A673 (cell line): ENCODE results near the gene FLRT1. TPM values are rescaled to one million over a fixed set of nuclear protein-coding genes. Genes with fewer than 3 reads are reported as not detected.

Experiments
- BruUV-seq: library from RNA; stranded (reverse); fragments of 400-500 nt; replicated peaks from 2 replicates; lab custom pipeline; 2021; lab: Mats Ljungman, UMichigan
- CTCF ChIA-PET: fragments of 300-600 bp; sonication (Branson Sonifier 250); formaldehyde crosslinking; loops from one replicate; lab custom pipeline; 2022; ENCODE audit warnings: antibody characterized with exemption; lab: Charles Lee
- POLR2A ChIA-PET: fragments of 300-600 bp; sonication (Branson Sonifier 250); formaldehyde crosslinking; loops from one replicate; lab custom pipeline; 2022; ENCODE audit warnings: antibody characterized with exemption; ENCODE audit not compliant: low non-redundant PET; lab: Charles Lee
- DNase-seq: peaks from one replicate; pipeline ENCODE4 v3.0.0-alpha.2; 2015; ENCODE audit warnings: low spot score
- H3K27ac ChIP-seq: fragments of 200-600 bp; sonication (generic); 2 replicates; pipeline ENCODE4 v1.5.1; 2016; ENCODE audit warnings: mixed run types, low read depth, mild to moderate bottlenecking, mixed read lengths, antibody characterized with exemption, low read length; ENCODE audit not compliant: poor library complexity, severe bottlenecking
- H3K27me3 ChIP-seq: fragments of 200-600 bp; sonication (generic); replicated peaks from 2 replicates; pipeline ENCODE4 v1.6.1; 2017; ENCODE audit warnings: mixed run types, low read depth, mild to moderate bottlenecking, mixed read lengths, antibody characterized with exemption, low read length; ENCODE audit not compliant: insufficient read depth, poor library complexity
- H3K36me3 ChIP-seq: fragments of 200-600 bp; sonication (generic); 2 replicates; pipeline ENCODE4 v1.6.1; 2016; ENCODE audit warnings: mixed run types, mild to moderate bottlenecking, mixed read lengths, antibody characterized with exemption, low read length; ENCODE audit not compliant: insufficient read depth, poor library complexity, severe bottlenecking
- H3K4me1 ChIP-seq: fragments of 200-600 bp; sonication (generic); 2 replicates; pipeline ENCODE4 v1.6.1; 2017; ENCODE audit warnings: mixed run types, mild to moderate bottlenecking, mixed read lengths, antibody characterized with exemption, low read length; ENCODE audit not compliant: insufficient read depth, poor library complexity, severe bottlenecking
- H3K4me3 ChIP-seq: fragments of 200-600 bp; sonication (generic); 2 replicates; pipeline ENCODE4 v1.5.1; 2016; ENCODE audit warnings: low read depth, mixed run types, mild to moderate bottlenecking, mixed read lengths, low read length; ENCODE audit not compliant: poor library complexity, severe bottlenecking
- H3K9me3 ChIP-seq: fragments of 200-600 bp; sonication (generic); 2 replicates; pipeline ENCODE4 v1.6.1; 2016; ENCODE audit warnings: mixed run types, low read depth, mild to moderate bottlenecking, mixed read lengths, antibody characterized with exemption, low read length; ENCODE audit not compliant: poor library complexity, severe bottlenecking
- EZH2 ChIP-seq: fragments of 200-600 bp; sonication (generic); IDR thresholded peaks from 2 replicates; pipeline ENCODE4 v1.6.1; 2017; ENCODE audit warnings: borderline replicate concordance, low read depth, mild to moderate bottlenecking, mixed read lengths, antibody characterized with exemption, low read length; ENCODE audit not compliant: poor library complexity, severe bottlenecking
- intact Hi-C: fragments of 100-400 bp; cut with micrococcal nuclease; formaldehyde crosslinking; loops from one replicate; pipeline ENCODE4 v1.10.0; 2022; ENCODE audit not compliant: unreplicated experiment
- total RNA-seq: library from RNA; stranded (reverse); gene quantifications from 2 replicates; pipeline ENCODE4 v1.2.3, GENCODE V29; 2021
- TF ChIP-seq, protein P1 (sequence below): fragments of 300-800, 200-600 bp; sonication (generic); conservative IDR thresholded peaks from 2 replicates; pipeline ENCODE4 v1.5.1; 2017; ENCODE audit warnings: low read depth, mild to moderate bottlenecking, antibody characterized with exemption, low read length, moderate library complexity, mixed read lengths

Gene FLRT1
- total RNA-seq, 1 experiment from 2014 or later, result 0.45 TPM

DNA sequence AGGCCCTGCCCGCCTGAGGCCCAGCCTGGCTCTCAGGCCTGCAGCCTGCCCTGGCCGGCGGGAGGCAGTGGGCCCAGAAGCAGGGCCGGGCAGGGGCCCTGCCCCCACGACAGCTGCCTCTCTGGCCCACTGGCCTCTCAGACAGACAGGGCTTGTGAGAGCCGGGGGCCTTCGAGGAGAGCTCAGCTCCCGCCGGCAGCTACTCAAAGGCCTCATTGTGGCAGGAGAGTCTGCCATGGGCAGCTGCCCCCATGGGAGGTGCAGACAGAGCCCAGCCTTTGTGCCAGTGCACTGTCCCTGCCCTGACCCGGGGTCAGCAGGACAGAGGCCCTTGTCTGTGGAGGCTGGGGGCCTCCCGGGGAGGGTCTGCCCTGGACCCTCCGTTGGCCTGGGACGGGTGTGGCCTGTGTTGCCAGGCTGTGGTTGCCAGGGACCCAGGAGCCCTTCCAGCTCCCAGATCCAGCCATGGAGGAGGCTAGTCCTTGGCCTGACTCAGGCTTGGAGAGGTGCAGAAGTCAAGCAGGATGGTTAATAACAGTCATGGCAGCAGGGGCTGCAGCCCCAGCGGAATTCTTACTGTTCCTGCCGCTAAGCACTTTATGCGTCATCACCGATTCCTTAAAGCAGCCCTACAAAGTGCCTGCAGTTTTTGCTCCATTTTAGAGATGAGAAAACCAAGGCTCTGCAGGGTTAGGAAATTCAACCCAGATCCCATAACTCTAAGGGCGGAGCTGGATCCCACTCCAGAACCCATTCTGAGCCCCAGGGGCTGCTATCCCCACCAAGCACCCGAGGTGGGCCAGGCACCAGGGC lies 12.5 kb downstream of the FLRT1 start:
- Histone ChIP-seq H3K9me3 (no peaks in the 10 kb centered on the region), H3K4me3 (no peak overlapping the region), H3K27ac (no peak overlapping the region), H3K4me1 (peaks cover 12% of the 10 kb centered on the region), H3K36me3 (no peaks in the 10 kb centered on the region), H3K27me3 (no peaks in the 10 kb centered on the region)
- TF ChIP-seq, protein P1, sequence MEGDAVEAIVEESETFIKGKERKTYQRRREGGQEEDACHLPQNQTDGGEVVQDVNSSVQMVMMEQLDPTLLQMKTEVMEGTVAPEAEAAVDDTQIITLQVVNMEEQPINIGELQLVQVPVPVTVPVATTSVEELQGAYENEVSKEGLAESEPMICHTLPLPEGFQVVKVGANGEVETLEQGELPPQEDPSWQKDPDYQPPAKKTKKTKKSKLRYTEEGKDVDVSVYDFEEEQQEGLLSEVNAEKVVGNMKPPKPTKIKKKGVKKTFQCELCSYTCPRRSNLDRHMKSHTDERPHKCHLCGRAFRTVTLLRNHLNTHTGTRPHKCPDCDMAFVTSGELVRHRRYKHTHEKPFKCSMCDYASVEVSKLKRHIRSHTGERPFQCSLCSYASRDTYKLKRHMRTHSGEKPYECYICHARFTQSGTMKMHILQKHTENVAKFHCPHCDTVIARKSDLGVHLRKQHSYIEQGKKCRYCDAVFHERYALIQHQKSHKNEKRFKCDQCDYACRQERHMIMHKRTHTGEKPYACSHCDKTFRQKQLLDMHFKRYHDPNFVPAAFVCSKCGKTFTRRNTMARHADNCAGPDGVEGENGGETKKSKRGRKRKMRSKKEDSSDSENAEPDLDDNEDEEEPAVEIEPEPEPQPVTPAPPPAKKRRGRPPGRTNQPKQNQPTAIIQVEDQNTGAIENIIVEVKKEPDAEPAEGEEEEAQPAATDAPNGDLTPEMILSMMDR, result no peak
- no peak for TF ChIP-seq EZH2
- ChIA-PET CTCF (interaction anchor here (0.7 kb wide), 1 partner anchor 26 kb away, joined by 6 read pairs; no protein-coding TSS in a partner anchor), POLR2A (no interaction called here)
- DNase-seq, result no peak
- intact Hi-C loops, result no loop called here
- no TSS peak for BruUV-seq

DNA sequence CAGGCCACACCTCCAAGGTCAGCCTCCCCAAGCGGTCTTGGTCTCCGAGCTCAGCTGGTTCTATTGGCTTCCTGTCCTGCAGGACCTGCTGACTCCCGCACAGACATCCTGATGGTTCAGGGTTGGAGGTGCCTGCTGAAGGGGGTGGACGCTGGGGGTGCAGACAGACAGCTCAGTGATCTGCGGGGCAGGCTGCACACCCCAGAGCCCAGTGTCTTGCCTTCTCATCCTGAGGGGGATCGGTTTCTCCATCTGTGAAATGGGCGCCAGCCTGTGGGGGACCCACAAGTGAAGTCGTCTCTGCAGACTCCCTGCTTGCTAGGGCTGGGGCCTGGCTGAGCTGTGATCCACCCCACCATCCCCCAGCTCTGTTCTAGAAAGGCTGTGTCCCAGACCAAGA lies 13.8 kb downstream of the FLRT1 start:
- Histone ChIP-seq H3K4me3 (no peak overlapping the region), H3K4me1 (peaks cover 10% of the 10 kb centered on the region), H3K9me3 (no peaks in the 10 kb centered on the region), H3K27ac (no peak overlapping the region), H3K36me3 (no peaks in the 10 kb centered on the region), H3K27me3 (no peaks in the 10 kb centered on the region)
- ChIA-PET CTCF (no interaction called here), POLR2A (no interaction called here)
- TF ChIP-seq, protein P1, result no peak
- DNase-seq, result no peak
- no TSS peak for BruUV-seq
- intact Hi-C loops, result no loop called here

DNA sequence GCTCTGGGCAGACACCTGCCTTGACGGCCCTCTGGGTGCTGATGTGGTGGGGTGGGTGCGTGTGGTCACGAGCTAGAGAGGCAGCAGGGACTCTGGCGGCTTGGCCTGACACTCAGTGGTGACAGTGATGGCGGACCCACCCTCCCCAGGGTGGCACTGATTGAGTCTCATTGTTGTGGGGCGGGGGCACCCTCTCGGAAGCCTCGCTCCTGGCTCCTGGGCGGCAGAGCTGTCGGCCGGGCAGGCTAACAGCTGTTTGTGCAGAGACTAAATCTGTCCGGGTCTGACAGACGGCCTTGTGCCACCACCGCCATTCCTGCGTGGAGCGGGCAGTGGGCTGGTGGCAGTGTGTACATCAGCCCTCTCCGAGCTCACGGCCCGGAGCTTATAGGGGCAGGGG lies 15.6 kb downstream of the FLRT1 start:
- ChIA-PET CTCF (no interaction called here), POLR2A (no interaction called here)
- Histone ChIP-seq H3K36me3 (no peaks in the 10 kb centered on the region), H3K4me3 (no peak overlapping the region), H3K27me3 (no peaks in the 10 kb centered on the region), H3K27ac (no peak overlapping the region), H3K4me1 (peaks cover 14% of the 10 kb centered on the region), H3K9me3 (no peaks in the 10 kb centered on the region)
- intact Hi-C loops, result no loop called here
- DNase-seq, result no peak
- no TSS peak for BruUV-seq
- TF ChIP-seq, protein P1, result no peak
- TF ChIP-seq EZH2, result no peak
